BJ (cell line): Measurements from ENCODE around the gene SSH2. TPM values are rescaled to one million over a fixed set of nuclear protein-coding genes. Genes with fewer than 3 reads are reported as not detected.

Experiments used
- CTCF ChIA-PET: fragments of 350-600 bp; formaldehyde crosslinking; extraction: SDS; loops from one replicate; lab custom pipeline; 2021; ENCODE audit warnings: antibody characterized with exemption, inconsistent platforms; lab: Yijun Ruan, JAX
- POLR2A ChIA-PET: fragments of 300-600 bp; sonication (Branson Sonifier 250); formaldehyde crosslinking; extraction: SDS; loops from one replicate; lab custom pipeline; 2021; ENCODE audit warnings: antibody characterized with exemption; lab: Charles Lee
- DNase-seq: peaks from one replicate; pipeline ENCODE4 v3.0.0-alpha.2; 2011; ENCODE audit warnings: low read depth
- H3K27me3 ChIP-seq: 2 replicates; pipeline ENCODE4 v1.6.0; 2011; ENCODE audit warnings: low read length; ENCODE audit not compliant: control insufficient read depth, insufficient read depth
- H3K36me3 ChIP-seq: 2 replicates; pipeline ENCODE4 v1.5.1; 2011; ENCODE audit warnings: low read length; ENCODE audit not compliant: control insufficient read depth, insufficient read depth
- H3K4me3 ChIP-seq: 2 replicates; pipeline ENCODE4 v1.5.1; 2011; ENCODE audit warnings: low read depth, mild to moderate bottlenecking, control low read depth, low read length
- CTCF ChIP-seq: IDR thresholded peaks from 2 replicates; pipeline ENCODE4 v1.5.1; 2011; ENCODE audit warnings: low read depth, mild to moderate bottlenecking, control low read depth, inconsistent platforms, low read length, moderate library complexity; ENCODE audit not compliant: insufficient read depth
- polyA plus RNA-seq: library from polyadenylated mRNA; depleted of rRNA; stranded (reverse); fragments of >200 nt; gene quantifications from 2 replicates; pipeline ENCODE4 v1.2.3, GENCODE V29; 2011

The SSH2 gene
- polyA plus RNA-seq, 1 experiment: 5.7 TPM

- ChIA-PET POLR2A (no interaction called here), CTCF (interaction anchor here (1.3 to 13.6 kb wide), 2 partner anchors 10 to 128 kb away, joined by 5 to 224 read pairs; partner anchors contain the start of gene SSH2)
- no peak for TF ChIP-seq CTCF
- H3K27me3 ChIP-seq: no peaks in the 10 kb centered on the region
- H3K36me3 ChIP-seq: no peaks in the 10 kb centered on the region
- no peak overlapping the region for H3K4me3 ChIP-seq
- DNase-seq: no peak
Observed at GRCh38 chr17:29802246-29802645, 127.8 kb downstream of the SSH2 start.

GRCh38 chr17:29800457-29800856 lies 129.6 kb downstream of the SSH2 start:
- no peak for TF ChIP-seq CTCF
- H3K4me3 ChIP-seq: no peak overlapping the region
- ChIA-PET CTCF (interaction anchor here (1.1 to 13.6 kb wide), 3 partner anchors 130 to 219 kb away, joined by 3 to 224 read pairs (median 4); partner anchors contain the start of gene SSH2), POLR2A (no interaction called here)
- H3K36me3 ChIP-seq: no peaks in the 10 kb centered on the region
- no peak for DNase-seq
- H3K27me3 ChIP-seq: no peaks in the 10 kb centered on the region

- no peak for DNase-seq
- Histone ChIP-seq H3K36me3 (no peaks in the 10 kb centered on the region), H3K27me3 (no peaks in the 10 kb centered on the region), H3K4me3 (no peak overlapping the region)
- POLR2A ChIA-PET: no interaction called here
- CTCF ChIA-PET: interaction anchor here (1.4 kb wide), 1 partner anchor 9 kb away, joined by 3 read pairs; no protein-coding TSS in a partner anchor
- TF ChIP-seq CTCF: no peak
Observed at GRCh38 chr17:29796652-29797051, 133.4 kb downstream of the SSH2 start.

- ChIA-PET CTCF (interaction anchor here (4.7 kb wide), 1 partner anchor 14 kb away, joined by 17 read pairs; no protein-coding TSS in a partner anchor), POLR2A (no interaction called here)
- DNase-seq: no peak
- no peaks in the 10 kb centered on the region for H3K36me3 ChIP-seq
- TF ChIP-seq CTCF: no peak
- no peaks in the 10 kb centered on the region for H3K27me3 ChIP-seq
- H3K4me3 ChIP-seq: no peak overlapping the region
Observed at GRCh38 chr17:29793501-29793900, 136.5 kb downstream of the SSH2 start.

- no peak for DNase-seq
- POLR2A ChIA-PET: no interaction called here
- Histone ChIP-seq H3K27me3 (no peaks in the 10 kb centered on the region), H3K4me3 (no peak overlapping the region), H3K36me3 (no peaks in the 10 kb centered on the region)
- TF ChIP-seq CTCF: no peak
- CTCF ChIA-PET: interaction anchor here (0.6 to 4.7 kb wide), 5 partner anchors 11 to 172 kb away, joined by 3 to 17 read pairs (median 4); no protein-coding TSS in a partner anchor
Observed at GRCh38 chr17:29791336-29792080, 138.5 kb downstream of the SSH2 start.
